Effector CD4-positive, alpha-beta T cell (primary cell): ENCODE data around the gene ANKRD11.

ENCODE experiments used
- DNase-seq: peaks from one replicate; pipeline ENCODE4 v3.0.0-alpha.2; 2020

ANKRD11 gene

DNA sequence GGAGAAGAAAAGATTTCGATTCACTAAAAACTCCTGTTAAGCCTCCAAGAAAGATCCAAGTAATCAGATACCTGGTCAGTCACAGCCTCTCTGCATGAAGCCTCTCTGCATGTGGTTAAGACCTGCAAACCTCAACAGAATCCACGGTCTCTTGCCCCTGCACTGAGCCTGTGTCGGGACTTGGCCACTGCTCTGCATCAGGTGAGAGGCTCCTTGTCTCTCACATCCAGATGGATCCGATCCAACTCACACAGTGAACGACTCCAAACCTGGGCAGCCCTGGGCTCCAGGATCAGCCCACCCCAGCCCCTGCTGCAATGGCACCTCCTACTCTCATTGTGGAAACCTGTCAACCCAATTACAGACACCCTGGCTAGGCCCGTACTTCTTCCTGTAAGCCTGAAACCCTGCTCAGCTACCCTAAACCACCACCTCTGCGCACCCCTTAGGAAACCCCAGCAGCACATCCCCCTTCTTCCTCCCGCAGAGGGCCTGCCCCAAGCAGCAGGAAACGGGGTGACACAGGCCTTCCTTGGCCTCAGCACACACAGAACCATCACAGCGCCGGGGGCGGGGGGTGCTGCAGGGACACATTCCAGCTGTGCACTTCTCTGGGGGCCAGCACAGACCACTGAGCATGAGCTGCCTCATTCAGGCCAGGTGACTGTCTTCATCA lies 129.5 kb downstream of the ANKRD11 start:
- peak; percentile 65 for DNase-seq

GRCh38 chr16:89359264-89360147 lies 130.9 kb downstream of the ANKRD11 start:
- DNase-seq, result no peak

DNA sequence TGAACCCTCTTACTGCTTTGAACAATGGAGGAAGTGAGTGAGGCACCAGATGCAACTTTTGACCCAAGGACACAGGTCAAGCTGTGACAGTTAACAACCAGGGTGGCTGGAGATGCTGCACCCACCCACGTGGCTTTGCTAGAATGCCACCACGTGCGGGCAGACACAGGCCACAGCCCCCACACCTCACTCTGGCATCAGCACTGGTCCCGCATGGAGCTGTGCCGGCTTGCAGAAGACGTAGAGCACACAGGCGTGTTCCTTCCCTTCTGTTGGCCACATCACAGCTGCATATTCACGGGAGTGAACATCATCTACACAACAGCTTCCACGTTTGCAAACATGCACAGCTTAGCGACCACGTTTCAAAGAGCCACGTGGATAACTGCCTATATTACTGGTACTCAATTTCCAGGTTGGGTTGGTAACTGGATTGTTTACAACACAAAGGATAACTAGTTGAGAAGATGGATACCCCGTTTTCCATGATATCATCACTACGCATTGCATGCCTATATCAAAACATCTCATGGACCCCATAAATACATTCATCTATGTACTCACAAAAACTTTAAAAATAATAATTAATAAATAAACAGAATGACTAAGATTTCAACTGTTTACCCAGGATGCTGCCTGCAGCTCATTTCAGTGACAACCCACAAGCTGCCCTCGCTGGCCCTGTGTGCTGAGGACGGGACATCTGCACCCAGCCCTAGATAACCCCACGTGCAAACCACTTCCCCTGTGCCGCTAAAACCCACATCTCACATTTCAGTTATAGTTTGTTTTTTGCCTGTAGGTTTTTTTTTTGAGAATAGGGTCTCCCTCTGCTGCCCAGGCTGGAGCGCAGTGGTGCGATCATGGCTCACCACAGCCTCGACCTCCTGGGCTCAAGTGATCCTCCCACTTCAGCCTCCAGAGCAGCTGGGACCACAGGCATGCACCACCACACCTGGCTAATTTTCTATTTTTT lies 132.0 kb downstream of the ANKRD11 start:
- peak; percentile 29 for DNase-seq

DNA sequence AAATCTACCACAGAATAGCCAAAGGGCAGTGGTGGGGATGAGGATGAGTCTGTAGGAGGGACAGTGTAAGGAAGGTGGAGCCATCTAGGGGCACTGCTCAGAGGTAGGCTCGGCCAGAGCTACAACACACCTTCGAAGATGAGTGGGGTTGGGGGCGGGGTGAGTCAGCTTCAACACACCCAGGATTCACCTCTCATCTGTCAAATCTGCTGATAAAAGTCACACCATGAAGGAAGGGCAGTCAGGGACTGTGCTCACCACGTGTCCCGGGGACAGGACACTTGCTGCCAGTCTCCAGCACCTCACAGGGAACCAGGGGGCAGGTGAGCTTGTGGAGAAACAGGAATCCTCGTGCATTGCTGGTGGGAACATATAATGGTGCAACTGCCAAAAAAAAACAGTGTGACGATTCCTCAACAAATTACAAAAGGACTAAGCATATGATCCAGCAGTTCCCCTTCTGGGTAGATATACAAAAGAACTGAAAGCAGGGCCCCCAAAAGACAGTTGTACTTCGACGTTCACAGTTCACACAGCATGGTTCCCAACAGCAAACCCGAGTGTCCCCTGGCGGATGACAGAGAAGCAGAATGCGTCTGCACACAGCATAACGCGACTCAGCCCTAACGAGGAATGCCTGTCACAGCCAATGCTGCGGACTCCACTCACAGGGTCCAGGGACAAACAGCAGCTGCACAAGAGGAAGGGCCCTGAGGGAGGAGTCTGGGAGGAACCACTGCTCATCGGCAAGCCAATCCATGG lies 133.1 kb downstream of the ANKRD11 start:
- no peak for DNase-seq

DNA sequence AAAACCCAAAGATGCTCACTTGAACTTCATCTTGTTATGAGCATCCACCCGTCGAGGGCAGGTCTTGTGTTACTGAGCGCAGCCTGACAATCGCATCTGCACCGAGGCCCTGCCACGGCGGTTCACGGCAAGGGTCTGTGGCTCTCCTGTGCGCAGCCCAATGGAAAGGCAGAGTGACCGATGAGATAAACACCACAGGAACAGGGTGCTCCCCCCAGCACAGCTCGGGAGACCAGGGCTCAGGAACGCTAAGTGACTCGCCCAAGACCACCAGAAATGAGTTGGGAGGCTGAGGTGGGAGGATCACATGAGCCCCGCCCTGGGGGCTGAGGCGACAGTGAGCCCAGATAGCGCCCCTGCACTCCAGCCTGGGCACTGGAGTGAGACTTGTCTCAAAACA lies 134.7 kb downstream of the ANKRD11 start:
- DNase-seq, result no peak

- DNase-seq, result no peak
Observed at GRCh38 chr16:89355007-89355406, 135.4 kb downstream of the ANKRD11 start.

DNA sequence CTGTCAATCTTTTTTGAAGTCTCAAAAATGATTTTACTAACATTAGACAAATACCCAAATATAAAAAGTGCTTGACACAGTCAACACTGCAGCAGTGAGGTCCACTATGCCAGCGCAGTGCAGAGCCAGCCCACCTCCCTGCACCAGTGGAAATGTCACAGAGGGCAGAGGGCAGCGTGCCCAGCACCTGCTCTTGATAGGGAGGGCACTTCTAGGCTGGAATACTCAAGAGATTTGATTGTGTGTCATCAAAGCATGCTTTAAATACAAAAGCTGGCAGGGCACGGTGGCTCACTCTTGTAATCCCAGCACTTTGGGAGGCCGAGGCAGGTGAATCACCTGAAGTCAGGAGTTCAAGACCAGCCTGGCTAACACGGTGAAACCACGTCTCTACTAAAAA lies 136.0 kb downstream of the ANKRD11 start:
- no peak for DNase-seq

DNA sequence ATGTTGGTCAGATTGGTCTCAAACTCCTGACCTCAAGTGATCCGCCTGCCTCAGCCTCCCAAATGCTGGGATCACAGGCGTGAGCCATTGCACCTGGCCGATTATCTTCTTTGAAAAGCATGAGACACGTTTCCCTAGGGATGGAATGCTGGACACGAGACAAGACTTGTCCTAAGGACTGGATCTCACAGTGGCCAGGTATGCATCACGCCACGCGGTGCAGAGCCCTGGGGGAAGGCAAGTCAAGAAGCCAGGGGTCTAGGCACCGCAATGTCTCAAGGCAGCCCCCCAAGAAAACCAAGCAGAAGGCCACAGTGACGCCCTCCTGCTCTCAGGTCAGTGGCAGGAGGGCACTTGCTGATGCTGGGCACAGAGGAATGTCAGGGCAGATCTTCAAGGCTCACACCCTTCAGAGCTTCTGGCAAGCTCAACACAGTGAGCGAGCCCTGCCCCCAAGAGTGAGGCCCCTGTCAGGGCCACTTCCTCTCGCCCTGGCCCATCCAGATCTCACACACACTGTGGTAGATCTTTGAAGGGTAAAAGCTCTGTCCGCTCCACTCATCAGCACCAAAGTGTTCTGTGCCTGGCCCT lies 138.2 kb downstream of the ANKRD11 start:
- no peak for DNase-seq

GRCh38 chr16:89351645-89352044 lies 138.7 kb downstream of the ANKRD11 start:
- no peak for DNase-seq

DNA sequence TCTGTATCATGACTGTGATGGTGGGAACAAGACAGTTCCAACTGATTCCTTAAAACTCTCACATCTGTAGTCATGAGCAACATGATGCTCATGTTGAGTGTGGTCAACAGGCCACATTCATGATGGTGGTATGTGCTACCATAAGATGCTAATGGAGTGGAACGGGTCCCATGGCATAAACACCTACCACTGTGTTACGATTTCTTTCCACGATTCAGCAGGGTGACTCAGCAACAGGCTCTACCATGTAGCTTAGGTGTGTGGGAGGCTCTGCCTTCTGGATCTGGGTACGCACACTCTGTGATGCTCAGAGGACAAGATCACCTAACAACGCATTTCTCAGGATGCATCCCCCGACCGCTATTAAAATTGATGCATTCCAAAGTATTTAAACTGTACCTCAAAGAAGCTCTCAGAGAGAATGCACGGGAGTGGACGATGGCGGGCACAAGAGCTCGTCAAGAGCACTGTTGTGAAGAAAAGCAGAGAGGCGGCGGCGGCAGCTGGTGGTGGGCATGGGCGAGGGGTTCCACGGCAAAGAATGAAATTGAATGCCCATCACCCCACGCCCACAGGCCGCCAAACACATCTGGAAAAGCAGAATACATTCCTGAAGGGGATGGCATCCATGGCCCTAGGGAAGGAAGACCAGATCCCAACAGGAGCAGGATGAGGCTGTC lies 139.5 kb downstream of the ANKRD11 start:
- DNase-seq, result no peak

DNA sequence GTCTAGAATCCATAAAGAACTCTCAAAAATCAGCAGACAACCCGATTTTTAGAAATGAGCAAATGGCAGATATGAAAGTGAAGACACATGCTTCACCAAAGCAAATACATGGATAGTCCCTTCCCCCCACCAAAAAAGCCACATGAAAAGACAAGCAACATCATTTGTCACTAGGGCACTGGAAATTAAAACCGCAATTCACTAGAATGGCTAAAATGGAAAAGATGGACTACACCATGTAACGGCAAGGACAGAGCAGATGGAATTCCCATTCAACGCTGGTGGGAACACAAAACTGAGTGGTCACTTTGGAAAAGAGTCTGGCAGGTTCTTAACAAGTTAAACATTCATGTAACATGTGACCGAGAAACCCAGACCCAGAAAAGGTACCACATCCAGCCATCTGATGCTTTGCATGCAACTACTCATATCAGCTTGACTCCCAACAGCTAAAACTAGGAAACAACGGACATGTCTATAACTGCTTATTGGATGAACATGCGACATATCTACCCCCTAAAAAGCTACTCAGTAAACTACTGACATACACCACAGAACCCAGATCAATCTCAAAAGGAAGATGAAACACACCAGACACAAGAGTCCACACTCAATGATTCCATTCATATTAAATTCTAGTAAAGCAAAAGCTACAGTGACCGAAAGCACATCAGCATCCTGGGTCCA lies 140.3 kb downstream of the ANKRD11 start:
- DNase-seq, result no peak

- DNase-seq, result no peak
Observed at GRCh38 chr16:89347807-89348206, 142.6 kb downstream of the ANKRD11 start.

GRCh38 chr16:89346869-89347268 lies 143.5 kb downstream of the ANKRD11 start:
- DNase-seq, result no peak

- no peak for DNase-seq
Observed at GRCh38 chr16:89345642-89346150, 144.7 kb downstream of the ANKRD11 start.

DNA sequence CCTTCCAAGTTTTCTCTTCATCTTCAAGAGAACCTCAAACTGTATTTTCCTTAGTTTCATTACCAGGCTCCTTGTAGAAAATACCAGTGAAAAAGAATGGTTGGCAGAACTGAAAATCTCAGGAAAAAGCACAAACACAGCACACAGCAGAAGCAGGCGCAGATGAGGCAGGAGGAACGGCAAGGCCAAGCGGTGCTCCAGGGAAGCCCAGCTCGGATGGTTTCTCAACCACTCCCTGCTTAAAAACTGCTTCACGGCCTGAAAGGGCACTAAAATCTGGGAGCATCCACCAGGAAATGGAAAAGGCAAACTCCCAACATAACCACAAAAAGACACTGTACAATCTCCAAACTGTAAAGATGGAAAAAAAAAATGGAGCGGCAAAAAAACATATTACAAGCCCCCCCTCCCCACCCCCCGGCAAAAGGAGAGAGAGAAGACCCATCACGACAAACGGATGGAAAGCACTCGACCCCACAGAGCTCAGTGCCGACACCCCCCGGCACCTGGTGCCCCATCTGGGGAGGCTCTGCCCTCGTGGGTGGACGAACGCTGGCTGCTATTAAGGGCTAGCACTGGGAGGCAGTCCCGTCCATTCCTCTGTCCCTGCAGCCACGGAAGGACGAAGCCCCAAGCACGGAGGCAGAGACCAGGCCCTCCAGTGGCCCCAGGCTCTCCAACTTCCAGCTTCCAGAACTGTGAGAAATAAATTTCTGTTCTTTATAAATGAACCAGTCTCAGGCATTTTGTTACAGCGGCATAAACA lies 145.3 kb downstream of the ANKRD11 start:
- DNase-seq, result no peak

- no peak for DNase-seq
Observed at GRCh38 chr16:89344458-89344834, 145.9 kb downstream of the ANKRD11 start.

DNA sequence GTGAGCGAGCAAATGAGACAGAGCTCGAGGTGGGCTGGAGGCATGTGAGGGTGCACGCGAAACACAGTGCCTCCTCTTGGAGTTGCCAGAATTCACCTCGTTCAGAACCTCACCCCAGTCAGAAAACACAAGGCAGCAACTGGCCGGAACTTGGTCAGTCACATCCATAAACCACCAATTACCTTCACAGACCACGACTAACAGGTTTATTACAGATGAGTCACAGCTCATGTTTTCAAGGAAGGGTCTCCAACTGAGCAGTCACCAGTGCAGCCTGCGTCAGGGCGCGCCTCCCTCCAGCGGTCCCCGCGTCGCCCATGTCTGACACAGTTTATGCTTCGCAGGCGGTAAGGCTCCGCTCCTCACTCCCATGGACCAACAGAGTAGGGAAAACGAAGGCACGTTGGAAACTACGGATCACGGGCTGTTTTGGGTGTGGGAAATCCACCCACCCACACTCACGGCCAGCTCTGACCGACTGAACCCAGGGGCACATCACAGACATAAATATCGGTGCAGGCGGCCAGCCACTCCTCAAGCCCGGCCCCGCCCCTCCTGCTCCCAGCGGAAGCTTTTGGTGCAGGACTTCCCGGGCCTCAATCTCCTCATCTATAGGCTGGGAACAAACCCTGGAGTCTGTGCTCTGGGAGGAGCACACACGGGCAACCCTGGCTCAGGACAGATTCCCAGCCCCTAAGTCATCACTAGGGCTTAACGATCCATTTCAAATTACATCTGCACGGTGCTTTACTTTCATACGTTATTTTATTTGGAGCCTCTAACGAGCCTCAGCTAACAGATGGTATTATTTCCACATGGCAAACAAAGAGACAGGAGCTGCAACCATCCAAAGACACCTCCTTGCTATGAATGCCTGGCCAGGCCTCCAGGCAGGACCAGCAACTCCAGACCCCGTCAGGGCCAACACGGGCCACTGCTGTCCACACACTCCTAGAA lies 146.6 kb downstream of the ANKRD11 start:
- no peak for DNase-seq
